WI38 (cell line): ENCODE data around the gene BIRC6.

ENCODE experiments used
- H3K4me3 ChIP-seq: 2 replicates; pipeline ENCODE4 v1.5.1; 2011; ENCODE audit warnings: low read depth, mild to moderate bottlenecking, control low read depth, low read length
- CTCF ChIP-seq: IDR thresholded peaks from 2 replicates; pipeline ENCODE4 v1.5.1; 2012; ENCODE audit warnings: low read depth, mild to moderate bottlenecking, control low read depth, low read length

Gene BIRC6

GRCh38 chr2:32416519-32416918, 59.7 kb downstream of the BIRC6 start:
- no peak for TF ChIP-seq CTCF
- H3K4me3 ChIP-seq = no peak overlapping the region

GRCh38 chr2:32417659-32418058, 60.8 kb downstream of the BIRC6 start:
- H3K4me3 ChIP-seq = no peak overlapping the region
- TF ChIP-seq CTCF = no peak

- TF ChIP-seq CTCF = no peak
- no peak overlapping the region for H3K4me3 ChIP-seq
Observed at GRCh38 chr2:32418778-32419177, 62.0 kb downstream of the BIRC6 start.

- TF ChIP-seq CTCF = no peak
- no peak overlapping the region for H3K4me3 ChIP-seq
Observed at GRCh38 chr2:32422133-32422532, 65.3 kb downstream of the BIRC6 start.

- H3K4me3 ChIP-seq = no peak overlapping the region
- TF ChIP-seq CTCF = no peak
Observed at GRCh38 chr2:32423536-32423935, 66.7 kb downstream of the BIRC6 start.

GRCh38 chr2:32424739-32425138, 67.9 kb downstream of the BIRC6 start:
- no peak overlapping the region for H3K4me3 ChIP-seq
- no peak for TF ChIP-seq CTCF

GRCh38 chr2:32425719-32426141, 68.9 kb downstream of the BIRC6 start:
- H3K4me3 ChIP-seq = peak overlapping the region; percentile 37
- TF ChIP-seq CTCF = no peak
